Stimulated activated effector memory CD8-positive, alpha-beta T cell treated with anti-CD3 and anti-CD28 coated beads, Interleukin-12 subunit alpha, Interleukin-12 subunit beta, amount 100 ng/mL, for 72 hours (primary cell): ENCODE measurements around the gene LAMTOR4.
"Not testable (repeated sequence)": the region's sequence is repeated elsewhere in the genome, so short reads cannot be mapped to it uniquely, and the experiment has no call there.

Experiments used
- ATAC-seq: fragments of 150-1000 bp; cut with Tn5 transposase; 2 replicates; pipeline ENCODE4 v1.10.0; 2021
- DNase-seq, 2 donors: peaks; one replicate each; pipeline ENCODE4 v3.0.0; 2021 to 2022; ENCODE audit warnings: low spot score in 2 of 2
- H3K27ac Mint-ChIP-seq: one replicate; pipeline ENCODE4 v1.8.0; 2022; ENCODE audit warnings: mild to moderate bottlenecking, mixed read lengths
- H3K36me3 Mint-ChIP-seq: one replicate; pipeline ENCODE4 v1.8.0; 2022; ENCODE audit warnings: mild to moderate bottlenecking, mixed read lengths
- H3K4me1 Mint-ChIP-seq: one replicate; pipeline ENCODE4 v1.8.0; 2022; ENCODE audit warnings: mixed read lengths
- H3K4me3 Mint-ChIP-seq: one replicate; pipeline ENCODE4 v1.8.0; 2022; ENCODE audit warnings: mild to moderate bottlenecking, mixed read lengths
- H3K9me3 Mint-ChIP-seq: one replicate; pipeline ENCODE4 v1.8.0; 2022; ENCODE audit warnings: mixed read lengths

LAMTOR4 gene

GRCh38 chr7:100169147-100169850 lies 20.6 kb downstream of the LAMTOR4 start:
- no peak for ATAC-seq
- Mint-ChIP-seq H3K27ac (peak overlapping the region; percentile 23), H3K9me3 (no peaks in the 10 kb centered on the region), H3K4me3 (peak overlapping the region; percentile 56), H3K36me3 (no peaks in the 10 kb centered on the region), H3K4me1 (peaks cover 62% of the 10 kb centered on the region)
- DNase-seq, result no peak

GRCh38 chr7:100170101-100170897 lies 21.6 kb downstream of the LAMTOR4 start:
- Mint-ChIP-seq H3K4me1 (peaks cover 62% of the 10 kb centered on the region), H3K9me3 (no peaks in the 10 kb centered on the region), H3K27ac (no peak overlapping the region), H3K36me3 (no peaks in the 10 kb centered on the region), H3K4me3 (peak overlapping the region; percentile 53)
- ATAC-seq, result no peak
- no peak for DNase-seq

- no peaks in the 10 kb centered on the region for H3K36me3 Mint-ChIP-seq
- ATAC-seq (peak; percentile 68), DNase-seq (no peak)
- H3K4me3 Mint-ChIP-seq, result peak overlapping the region; percentile 53
- H3K27ac Mint-ChIP-seq, result no peak overlapping the region
- no peaks in the 10 kb centered on the region for H3K9me3 Mint-ChIP-seq
- peaks cover 64% of the 10 kb centered on the region for H3K4me1 Mint-ChIP-seq
Observed at GRCh38 chr7:100171087-100171681, 22.5 kb downstream of the LAMTOR4 start.

- no peak overlapping the region for H3K27ac Mint-ChIP-seq
- ATAC-seq, result peak; percentile 5
Observed at GRCh38 chr7:100171840-100172239, 23.1 kb downstream of the LAMTOR4 start.

DNA sequence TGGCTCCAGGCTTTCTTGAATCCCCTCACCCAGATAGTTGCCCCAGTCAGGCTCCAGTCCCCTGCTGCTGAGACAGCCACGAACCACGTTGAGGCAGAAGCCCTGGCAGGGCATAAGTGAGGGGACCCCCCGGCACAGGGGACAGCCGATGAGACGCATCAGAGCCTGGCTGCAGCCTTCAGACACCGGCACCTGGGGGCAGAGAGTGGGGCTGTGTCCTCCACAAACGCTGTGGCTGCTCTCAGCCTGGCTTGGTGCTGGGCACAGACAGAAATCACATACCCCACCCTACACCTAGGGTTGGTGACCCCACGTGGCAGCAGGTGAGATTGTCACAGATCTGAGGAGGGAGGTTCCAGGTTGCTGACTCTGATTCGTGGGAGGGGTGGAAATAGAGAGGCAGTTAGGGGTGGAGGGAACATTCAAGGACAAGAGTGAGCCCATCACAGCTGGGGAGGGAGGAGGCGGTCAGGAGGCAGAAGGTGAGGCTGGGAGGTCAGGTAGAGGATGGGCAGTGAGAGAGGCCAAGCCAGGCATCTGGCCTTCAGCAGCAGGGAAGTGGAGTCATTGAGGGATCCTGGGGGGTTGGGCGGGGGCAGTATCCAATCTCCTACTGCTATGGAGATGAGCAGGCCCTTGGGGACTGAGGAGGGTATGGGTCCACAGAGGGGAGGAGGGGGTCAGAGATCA lies 25.2 kb downstream of the LAMTOR4 start:
- no peak overlapping the region for H3K4me3 Mint-ChIP-seq
- H3K4me1 Mint-ChIP-seq, result peaks cover 53% of the 10 kb centered on the region
- H3K36me3 Mint-ChIP-seq, result no peaks in the 10 kb centered on the region
- DNase-seq (no peak), ATAC-seq (no peak)
- H3K9me3 Mint-ChIP-seq, result no peaks in the 10 kb centered on the region
- H3K27ac Mint-ChIP-seq, result no peak overlapping the region

More at GRCh38 chr7:100171840-100172239, 23.1 kb downstream of the LAMTOR4 start:
- no peaks in the 10 kb centered on the region for H3K9me3 Mint-ChIP-seq
- peaks cover 64% of the 10 kb centered on the region for H3K4me1 Mint-ChIP-seq
- no peak for DNase-seq
- H3K4me3 Mint-ChIP-seq, result peak overlapping the region; percentile 53
- no peaks in the 10 kb centered on the region for H3K36me3 Mint-ChIP-seq

GRCh38 chr7:100174582-100174981 lies 25.9 kb downstream of the LAMTOR4 start:
- Mint-ChIP-seq H3K27ac (no peak overlapping the region), H3K4me1 (peaks cover 50% of the 10 kb centered on the region), H3K36me3 (no peaks in the 10 kb centered on the region), H3K9me3 (no peaks in the 10 kb centered on the region), H3K4me3 (no peak overlapping the region)
- DNase-seq (no peak), ATAC-seq (no peak)

DNA sequence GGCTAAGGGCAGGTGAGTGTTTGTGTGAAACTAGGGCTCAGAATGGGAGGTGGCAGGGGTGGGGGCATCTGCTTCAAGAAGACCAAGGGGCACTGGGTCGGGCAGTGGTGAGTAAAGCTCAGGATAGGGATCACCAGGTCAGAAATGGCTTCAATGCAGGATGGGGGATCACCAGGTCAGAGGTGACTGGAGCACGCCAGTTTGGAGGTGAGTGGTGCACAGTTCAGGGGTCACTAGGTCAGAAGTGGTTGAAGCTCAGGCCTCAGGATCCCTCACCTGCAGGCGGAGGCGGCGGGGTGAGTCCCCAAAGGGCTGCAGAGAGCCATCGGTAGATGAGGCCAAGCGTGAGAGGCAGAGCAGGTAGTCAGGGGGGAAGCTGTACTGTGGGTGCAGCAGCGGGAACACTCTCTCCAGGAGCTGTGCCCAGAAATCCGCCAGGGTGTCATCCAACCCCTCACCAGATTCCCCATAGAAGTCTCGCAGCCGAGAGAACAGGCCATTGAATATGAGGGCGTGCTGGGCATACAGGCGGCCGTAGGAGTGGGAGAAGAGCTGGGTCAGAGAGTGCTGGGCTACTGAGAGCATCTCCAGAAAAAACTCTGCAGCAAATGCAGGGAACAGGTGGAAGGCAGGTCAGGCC lies 26.7 kb downstream of the LAMTOR4 start:
- Mint-ChIP-seq H3K4me1 (peaks cover 46% of the 10 kb centered on the region), H3K36me3 (no peaks in the 10 kb centered on the region), H3K9me3 (no peaks in the 10 kb centered on the region), H3K4me3 (peak overlapping the region; percentile 9), H3K27ac (no peak overlapping the region)
- DNase-seq (no peak), ATAC-seq (no peak)

DNA sequence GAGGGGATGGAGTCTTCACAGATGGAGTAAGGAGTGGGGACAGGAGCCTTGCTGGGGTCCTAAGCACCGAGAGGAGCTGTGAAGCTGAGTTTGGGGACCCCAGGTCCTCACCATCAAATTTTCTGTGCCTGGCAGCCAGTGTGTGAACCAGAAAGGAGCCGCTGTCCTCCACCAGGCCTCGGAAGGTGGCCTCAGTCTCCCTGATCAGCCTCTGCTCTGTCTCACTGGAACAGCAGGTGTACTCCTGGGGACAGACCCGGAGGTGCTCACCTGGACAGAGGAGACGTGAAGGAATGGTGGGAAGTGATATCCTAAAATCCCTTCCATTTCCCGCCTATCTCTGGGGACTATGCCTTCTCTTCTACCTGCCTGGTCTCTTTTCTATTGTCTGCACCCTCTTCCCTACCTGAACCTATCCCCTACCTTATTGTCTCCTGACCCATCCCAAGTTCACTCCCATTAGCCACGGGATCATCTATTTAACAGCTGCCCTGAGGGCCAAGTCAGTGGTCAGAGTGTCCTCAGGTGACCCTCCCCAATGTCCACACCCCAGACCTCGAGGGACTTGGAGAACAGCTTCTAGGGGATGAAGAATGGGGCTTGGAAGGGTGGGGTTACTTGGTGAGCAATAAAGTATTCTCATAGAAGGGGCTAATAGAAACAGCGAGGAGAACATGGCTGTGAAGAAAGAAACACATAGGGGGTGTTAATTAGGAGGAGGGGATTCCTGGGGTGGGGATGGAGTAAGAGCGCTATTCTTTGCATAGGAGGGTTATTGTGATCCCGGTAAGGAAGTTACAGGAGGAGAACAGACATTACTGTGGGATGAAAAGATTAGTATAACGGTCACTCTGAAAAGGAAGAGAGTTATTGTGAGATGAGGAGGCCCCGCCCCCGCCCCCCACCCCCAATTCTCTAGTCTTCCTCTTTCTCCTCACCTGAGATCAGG lies 27.7 kb downstream of the LAMTOR4 start:
- peak overlapping the region; percentile 71 for H3K4me3 Mint-ChIP-seq
- H3K36me3 Mint-ChIP-seq, result no peaks in the 10 kb centered on the region
- ATAC-seq (no peak), DNase-seq (no peak)
- H3K9me3 Mint-ChIP-seq, result no peaks in the 10 kb centered on the region
- peaks cover 49% of the 10 kb centered on the region for H3K4me1 Mint-ChIP-seq
- no peak overlapping the region for H3K27ac Mint-ChIP-seq

DNA sequence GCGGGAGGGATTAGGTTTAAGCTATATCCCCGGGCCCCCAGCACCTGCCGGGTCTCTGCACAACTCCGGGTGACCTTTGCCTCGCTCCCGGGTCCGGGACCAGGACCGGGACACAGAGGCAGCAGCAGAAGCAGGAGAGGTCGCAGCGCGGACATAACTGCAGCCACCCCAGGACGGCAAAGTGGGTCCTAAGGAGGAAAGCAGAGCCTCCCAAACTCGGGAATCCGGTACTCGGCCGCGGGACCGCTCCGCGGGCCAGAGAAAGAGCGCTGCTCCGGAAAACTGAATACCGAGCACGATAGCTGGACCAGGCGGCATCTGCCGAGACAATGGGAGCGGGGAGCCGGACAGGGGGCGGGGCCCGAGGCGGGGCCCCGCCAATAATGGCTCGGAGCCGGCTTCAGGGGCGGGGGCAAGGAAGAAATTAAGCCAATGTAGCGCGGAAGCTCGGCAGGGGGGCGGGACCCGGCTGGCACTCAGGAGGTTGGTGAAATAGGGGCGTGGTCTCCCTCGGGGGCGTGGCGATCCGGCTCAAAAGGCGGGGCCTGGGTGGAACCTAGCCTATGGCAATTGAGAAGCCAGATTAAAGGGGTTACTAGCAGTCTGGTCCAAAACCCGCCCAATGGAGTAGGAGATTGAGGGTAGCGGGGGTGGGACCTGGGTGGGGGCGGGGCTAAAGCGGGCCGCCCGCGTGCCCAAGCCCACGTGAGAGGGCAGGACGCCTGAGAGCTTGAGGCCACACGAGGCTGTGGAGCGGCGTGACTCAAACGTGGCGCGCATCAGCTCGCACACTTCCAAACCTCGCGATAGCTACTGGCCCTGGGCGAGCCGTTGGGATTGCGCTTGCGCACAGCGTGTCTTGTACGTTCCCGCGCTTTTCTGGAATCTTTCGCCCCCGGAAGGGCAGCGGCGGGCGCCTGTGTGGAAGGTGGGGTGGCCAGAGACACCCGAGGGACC lies 28.6 kb downstream of the LAMTOR4 start, which contains the start of the genes GPC2 and STAG3:
TSS of gene GPC2 (minus strand) at position 337 of the 957 bp plus-strand sequence. CDS start at position 155, 182 bp downstream.
TSS of gene STAG3 (plus strand) at position 874 of the 957 bp plus-strand sequence. CDS start 2,639 bp downstream, outside the sequence.
- Mint-ChIP-seq H3K4me1 (peaks cover 53% of the 10 kb centered on the region), H3K9me3 (no peaks in the 10 kb centered on the region), H3K4me3 (peak within 1 kb of the TSS; percentile 71), H3K27ac (no peak within 1 kb of the TSS), H3K36me3 (no peaks in the 10 kb centered on the region)
- DNase-seq (peak; percentile 89 to 99), ATAC-seq (peak; percentile 91)

GRCh38 chr7:100180084-100180483 lies 31.4 kb downstream of the LAMTOR4 start:
- Mint-ChIP-seq H3K4me1 (peaks cover 52% of the 10 kb centered on the region), H3K4me3 (peak overlapping the region; percentile 72), H3K27ac (peak overlapping the region; percentile 66)
- not testable (repeated sequence) for H3K36me3 Mint-ChIP-seq, ATAC-seq, DNase-seq, H3K9me3 Mint-ChIP-seq

DNA sequence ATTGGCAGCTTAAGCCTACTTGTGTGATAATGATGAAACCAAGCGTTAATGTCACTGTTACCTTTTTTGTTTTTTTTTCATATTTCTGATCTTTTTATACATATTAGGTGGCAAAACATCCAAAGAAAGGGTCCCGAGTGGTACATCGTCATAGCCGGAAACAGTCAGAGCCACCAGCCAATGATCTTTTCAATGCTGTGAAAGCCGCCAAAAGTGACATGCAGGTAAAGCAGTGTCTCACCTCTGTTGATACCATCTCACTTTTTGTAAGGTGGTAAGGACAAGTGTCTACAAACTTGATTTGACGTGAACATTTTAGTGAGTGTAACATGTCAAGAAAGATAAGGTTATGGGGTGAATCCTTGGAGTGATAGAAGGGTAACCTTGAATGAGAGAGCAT lies 33.9 kb downstream of the LAMTOR4 start:
- not testable (repeated sequence) for H3K9me3 Mint-ChIP-seq, H3K36me3 Mint-ChIP-seq, DNase-seq, ATAC-seq
- Mint-ChIP-seq H3K27ac (peak overlapping the region; percentile 69), H3K4me1 (peaks cover 31% of the 10 kb centered on the region), H3K4me3 (peak overlapping the region; percentile 72)

GRCh38 chr7:100183090-100183489 lies 34.4 kb downstream of the LAMTOR4 start:
- peaks cover 28% of the 10 kb centered on the region for H3K4me1 Mint-ChIP-seq
- DNase-seq, H3K9me3 Mint-ChIP-seq, H3K4me3 Mint-ChIP-seq, ATAC-seq, H3K36me3 Mint-ChIP-seq, H3K27ac Mint-ChIP-seq: not testable (repeated sequence)

DNA sequence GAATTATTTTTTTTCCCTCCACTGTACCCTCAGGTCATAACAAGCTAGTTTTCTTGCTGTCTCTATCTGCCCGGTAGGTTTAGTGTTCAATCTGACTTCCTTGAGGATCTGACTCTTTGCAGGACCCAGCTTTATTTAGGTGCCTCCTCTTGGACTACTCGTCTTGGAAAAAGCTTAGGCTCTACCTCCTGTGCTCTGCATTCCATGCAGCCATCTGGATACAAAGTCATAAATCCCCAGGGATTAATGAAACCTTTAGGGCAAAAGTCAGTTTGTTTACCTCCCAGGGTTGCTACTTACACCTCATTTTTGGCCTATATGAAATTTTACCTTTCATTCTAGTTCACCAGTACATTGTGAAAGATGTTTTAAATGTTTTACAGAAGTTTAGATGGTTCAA lies 37.0 kb downstream of the LAMTOR4 start:
- no peak overlapping the region for H3K27ac Mint-ChIP-seq

More for the DNA sequence above, 37.0 kb downstream of the LAMTOR4 start:
- Mint-ChIP-seq H3K4me1 (peaks cover 34% of the 10 kb centered on the region), H3K9me3 (no peaks in the 10 kb centered on the region), H3K4me3 (no peak overlapping the region), H3K36me3 (no peaks in the 10 kb centered on the region)
- DNase-seq (no peak), ATAC-seq (no peak)
